Memory B cell (primary cell): ENCODE results near the gene EPHA3.

ENCODE experiments used
- ATAC-seq: fragments of 150-1000 bp; cut with Tn5 transposase; 2 replicates; pipeline ENCODE4 v1.10.0; 2021; ENCODE audit warnings: low read depth, mild to moderate bottlenecking, moderate library complexity
- DNase-seq, 2 donors: peaks; one replicate each; pipeline ENCODE4 v3.0.0; 2022; ENCODE audit warnings: low spot score in 2 of 2
- H3K27ac Mint-ChIP-seq: one replicate; pipeline ENCODE4 v1.8.0; 2022; ENCODE audit warnings: mild to moderate bottlenecking, moderate library complexity, mixed read lengths
- H3K27me3 Mint-ChIP-seq: one replicate; pipeline ENCODE4 v1.8.0; 2022; ENCODE audit warnings: mixed read lengths
- H3K36me3 Mint-ChIP-seq: one replicate; pipeline ENCODE4 v1.8.0; 2022; ENCODE audit warnings: mild to moderate bottlenecking, mixed read lengths
- H3K4me1 Mint-ChIP-seq: one replicate; pipeline ENCODE4 v1.8.0; 2022; ENCODE audit warnings: mixed read lengths
- H3K4me3 Mint-ChIP-seq: one replicate; pipeline ENCODE4 v1.8.0; 2022; ENCODE audit warnings: mild to moderate bottlenecking, moderate library complexity, mixed read lengths
- H3K9me3 Mint-ChIP-seq: one replicate; pipeline ENCODE4 v1.8.0; 2022; ENCODE audit warnings: mixed read lengths

The EPHA3 gene

GRCh38 chr3:89405176-89405575 lies 297.8 kb downstream of the EPHA3 start:
- no peaks in the 10 kb centered on the region for H3K4me1 Mint-ChIP-seq
- no peak for ATAC-seq
- H3K36me3 Mint-ChIP-seq, result no peaks in the 10 kb centered on the region
- H3K4me3 Mint-ChIP-seq, result no peak overlapping the region
- H3K27me3 Mint-ChIP-seq, result no peaks in the 10 kb centered on the region
- no peak overlapping the region for H3K27ac Mint-ChIP-seq
- no peak for DNase-seq
- H3K9me3 Mint-ChIP-seq, result peaks cover 2% of the 10 kb centered on the region

- Mint-ChIP-seq H3K27me3 (no peaks in the 10 kb centered on the region), H3K9me3 (peaks cover 2% of the 10 kb centered on the region), H3K4me1 (no peaks in the 10 kb centered on the region), H3K27ac (no peak overlapping the region), H3K36me3 (no peaks in the 10 kb centered on the region), H3K4me3 (no peak overlapping the region)
- no peak for ATAC-seq
- DNase-seq, result no peak
Observed at GRCh38 chr3:89405593-89405992, 298.2 kb downstream of the EPHA3 start.

- ATAC-seq, result no peak
- Mint-ChIP-seq H3K27me3 (no peaks in the 10 kb centered on the region), H3K27ac (no peak overlapping the region), H3K36me3 (no peaks in the 10 kb centered on the region), H3K9me3 (peaks cover 2% of the 10 kb centered on the region), H3K4me3 (no peak overlapping the region), H3K4me1 (no peaks in the 10 kb centered on the region)
- no peak for DNase-seq
Observed at GRCh38 chr3:89411201-89411600, 303.8 kb downstream of the EPHA3 start.

- DNase-seq (no peak), ATAC-seq (no peak)
- no peaks in the 10 kb centered on the region for H3K27me3 Mint-ChIP-seq
- no peaks in the 10 kb centered on the region for H3K36me3 Mint-ChIP-seq
- H3K4me3 Mint-ChIP-seq, result no peak overlapping the region
- no peak overlapping the region for H3K27ac Mint-ChIP-seq
- H3K9me3 Mint-ChIP-seq, result no peaks in the 10 kb centered on the region
- no peaks in the 10 kb centered on the region for H3K4me1 Mint-ChIP-seq
Observed at GRCh38 chr3:89414270-89414669, 306.8 kb downstream of the EPHA3 start.

GRCh38 chr3:89419647-89420241 lies 312.3 kb downstream of the EPHA3 start:
- H3K27ac Mint-ChIP-seq, result no peak overlapping the region
- ATAC-seq, result no peak
- no peak overlapping the region for H3K4me3 Mint-ChIP-seq
- no peaks in the 10 kb centered on the region for H3K36me3 Mint-ChIP-seq
- no peak for DNase-seq
- H3K9me3 Mint-ChIP-seq, result no peaks in the 10 kb centered on the region
- no peaks in the 10 kb centered on the region for H3K4me1 Mint-ChIP-seq
- no peaks in the 10 kb centered on the region for H3K27me3 Mint-ChIP-seq

- Mint-ChIP-seq H3K4me1 (no peaks in the 10 kb centered on the region), H3K27me3 (no peaks in the 10 kb centered on the region), H3K9me3 (no peaks in the 10 kb centered on the region), H3K36me3 (no peaks in the 10 kb centered on the region), H3K4me3 (no peak overlapping the region), H3K27ac (no peak overlapping the region)
- ATAC-seq (no peak), DNase-seq (no peak)
Observed at GRCh38 chr3:89426060-89426459, 318.6 kb downstream of the EPHA3 start.

- H3K9me3 Mint-ChIP-seq, result no peaks in the 10 kb centered on the region
- H3K36me3 Mint-ChIP-seq, result no peaks in the 10 kb centered on the region
- no peak overlapping the region for H3K27ac Mint-ChIP-seq
- no peaks in the 10 kb centered on the region for H3K4me1 Mint-ChIP-seq
- no peak overlapping the region for H3K4me3 Mint-ChIP-seq
- ATAC-seq, result no peak
- DNase-seq, result no peak
- no peaks in the 10 kb centered on the region for H3K27me3 Mint-ChIP-seq
Observed at GRCh38 chr3:89434621-89435380, 327.4 kb downstream of the EPHA3 start.

- no peaks in the 10 kb centered on the region for H3K27me3 Mint-ChIP-seq
- H3K4me1 Mint-ChIP-seq, result no peaks in the 10 kb centered on the region
- ATAC-seq (no peak), DNase-seq (no peak)
- no peaks in the 10 kb centered on the region for H3K36me3 Mint-ChIP-seq
- no peaks in the 10 kb centered on the region for H3K9me3 Mint-ChIP-seq
- H3K27ac Mint-ChIP-seq, result no peak overlapping the region
- no peak overlapping the region for H3K4me3 Mint-ChIP-seq
Observed at GRCh38 chr3:89436846-89437245, 329.4 kb downstream of the EPHA3 start.

GRCh38 chr3:89440386-89440785 lies 333.0 kb downstream of the EPHA3 start:
- Mint-ChIP-seq H3K4me3 (no peak overlapping the region), H3K4me1 (no peaks in the 10 kb centered on the region)

GRCh38 chr3:89441141-89441540 lies 333.7 kb downstream of the EPHA3 start:
- Mint-ChIP-seq H3K4me3 (no peak overlapping the region), H3K36me3 (no peaks in the 10 kb centered on the region), H3K4me1 (no peaks in the 10 kb centered on the region), H3K27me3 (no peaks in the 10 kb centered on the region), H3K27ac (no peak overlapping the region), H3K9me3 (peaks cover 1% of the 10 kb centered on the region)
- ATAC-seq, result no peak
- no peak for DNase-seq

More at GRCh38 chr3:89440386-89440785, 333.0 kb downstream of the EPHA3 start:
- DNase-seq (no peak), ATAC-seq (no peak)
- Mint-ChIP-seq H3K27me3 (no peaks in the 10 kb centered on the region), H3K27ac (no peak overlapping the region), H3K9me3 (peaks cover 1% of the 10 kb centered on the region), H3K36me3 (no peaks in the 10 kb centered on the region)

GRCh38 chr3:89446593-89446992 lies 339.2 kb downstream of the EPHA3 start:
- no peak overlapping the region for H3K4me3 Mint-ChIP-seq
- ATAC-seq (no peak), DNase-seq (no peak)
- H3K9me3 Mint-ChIP-seq, result peaks cover 2% of the 10 kb centered on the region
- H3K27me3 Mint-ChIP-seq, result no peaks in the 10 kb centered on the region
- H3K36me3 Mint-ChIP-seq, result no peaks in the 10 kb centered on the region
- no peak overlapping the region for H3K27ac Mint-ChIP-seq
- H3K4me1 Mint-ChIP-seq, result no peaks in the 10 kb centered on the region

GRCh38 chr3:89447243-89447642 lies 339.8 kb downstream of the EPHA3 start:
- no peaks in the 10 kb centered on the region for H3K27me3 Mint-ChIP-seq
- H3K36me3 Mint-ChIP-seq, result no peaks in the 10 kb centered on the region
- H3K4me1 Mint-ChIP-seq, result no peaks in the 10 kb centered on the region
- H3K9me3 Mint-ChIP-seq, result peaks cover 3% of the 10 kb centered on the region
- no peak for ATAC-seq
- H3K27ac Mint-ChIP-seq, result no peak overlapping the region
- no peak overlapping the region for H3K4me3 Mint-ChIP-seq
- no peak for DNase-seq

GRCh38 chr3:89449086-89449485 lies 341.7 kb downstream of the EPHA3 start:
- H3K9me3 Mint-ChIP-seq, result peaks cover 3% of the 10 kb centered on the region
- ATAC-seq (no peak), DNase-seq (no peak)
- no peak overlapping the region for H3K4me3 Mint-ChIP-seq
- no peaks in the 10 kb centered on the region for H3K4me1 Mint-ChIP-seq
- H3K27me3 Mint-ChIP-seq, result no peaks in the 10 kb centered on the region
- no peaks in the 10 kb centered on the region for H3K36me3 Mint-ChIP-seq
- H3K27ac Mint-ChIP-seq, result no peak overlapping the region

- ATAC-seq (no peak), DNase-seq (no peak)
- Mint-ChIP-seq H3K27me3 (no peaks in the 10 kb centered on the region), H3K4me1 (no peaks in the 10 kb centered on the region), H3K27ac (no peak overlapping the region), H3K36me3 (no peaks in the 10 kb centered on the region), H3K4me3 (no peak overlapping the region), H3K9me3 (peaks cover 6% of the 10 kb centered on the region)
Observed at GRCh38 chr3:89452066-89452465, 344.6 kb downstream of the EPHA3 start.

GRCh38 chr3:89455240-89455639 lies 347.8 kb downstream of the EPHA3 start:
- H3K27me3 Mint-ChIP-seq, result no peaks in the 10 kb centered on the region
- no peak overlapping the region for H3K4me3 Mint-ChIP-seq
- H3K9me3 Mint-ChIP-seq, result peaks cover 13% of the 10 kb centered on the region
- ATAC-seq (no peak), DNase-seq (no peak)
- no peaks in the 10 kb centered on the region for H3K4me1 Mint-ChIP-seq
- H3K27ac Mint-ChIP-seq, result no peak overlapping the region
- H3K36me3 Mint-ChIP-seq, result no peaks in the 10 kb centered on the region
